HepG2 (cell line): ENCODE measurements around the gene EIF4E. TPM values are rescaled to one million over a fixed set of nuclear protein-coding genes. Genes with fewer than 3 reads are reported as not detected.

Experiments used
- ADNP ChIP-seq: sonication (generic); formaldehyde crosslinking; IDR thresholded peaks from 2 replicates; pipeline ENCODE4 v1.4.0; 2020; ENCODE audit warnings: missing genetic modification reagents
- BATF2 ChIP-seq: sonication (generic); formaldehyde crosslinking; IDR thresholded peaks from 2 replicates; pipeline ENCODE4 v1.8.0; 2022; ENCODE audit warnings: mild to moderate bottlenecking, missing genetic modification reagents, moderate library complexity
- CREM ChIP-seq, 2 experiments: sonication (generic) in 1 of 2; formaldehyde crosslinking in 1 of 2; IDR thresholded peaks; 2 replicates each; pipeline versions ENCODE4 v1.4.0 to v1.6.1; 2016 to 2020; ENCODE audit warnings: antibody characterized with exemption in 1 of 2, mild to moderate bottlenecking in 1 of 2, missing genetic modification reagents in 1 of 2
- ELF3 ChIP-seq: IDR thresholded peaks from 2 replicates; pipeline ENCODE4 v1.6.1; 2016; ENCODE audit warnings: missing genetic modification reagents, missing compliant biosample characterization
- FOXA1 ChIP-seq, 2 experiments: fragments of 450-650 bp in 1 of 2; sonication (generic) in 1 of 2; formaldehyde crosslinking in 1 of 2; IDR thresholded peaks; 2 replicates each; pipeline versions ENCODE4 v1.4.0 to v1.6.1; 2016 to 2020; ENCODE audit warnings: missing genetic modification reagents in 1 of 2
- FOXA3 ChIP-seq: IDR thresholded peaks from 2 replicates; pipeline ENCODE4 v1.6.1; 2016; ENCODE audit warnings: missing genetic modification reagents, missing compliant biosample characterization
- GABPA ChIP-seq, 2 experiments: IDR thresholded peaks; 2 replicates each; pipeline ENCODE4 v1.6.1; 2011 to 2016; ENCODE audit warnings: low read depth in 2 of 2, low read length in 1 of 2, missing biosample characterization in 1 of 2, missing genetic modification characterization in 1 of 2
- GATAD1 ChIP-seq: IDR thresholded peaks from 2 replicates; pipeline ENCODE4 v1.6.1; 2016; ENCODE audit warnings: missing genetic modification reagents, missing compliant biosample characterization
- GPN1 ChIP-seq: sonication (generic); formaldehyde crosslinking; IDR thresholded peaks from 2 replicates; pipeline ENCODE4 v1.5.1; 2020; ENCODE audit warnings: missing genetic modification reagents, borderline replicate concordance
- HES4 ChIP-seq: sonication (generic); formaldehyde crosslinking; IDR thresholded peaks from 2 replicates; pipeline ENCODE4 v1.9.0; 2021; ENCODE audit warnings: mild to moderate bottlenecking, missing genetic modification reagents, borderline replicate concordance
- HOXA3 ChIP-seq: sonication (generic); formaldehyde crosslinking; IDR thresholded peaks from 2 replicates; pipeline ENCODE4 v1.5.0; 2020; ENCODE audit warnings: missing genetic modification reagents
- IRF2 ChIP-seq: IDR thresholded peaks from 2 replicates; pipeline ENCODE4 v1.6.1; 2018; ENCODE audit warnings: missing genetic modification reagents, missing compliant biosample characterization
- KLF6 ChIP-seq: IDR thresholded peaks from 2 replicates; pipeline ENCODE4 v1.8.0; 2016; ENCODE audit warnings: missing biosample characterization, missing genetic modification reagents
- PATZ1 ChIP-seq: sonication (generic); formaldehyde crosslinking; IDR thresholded peaks from 2 replicates; pipeline ENCODE4 v1.4.0; 2020; ENCODE audit warnings: missing genetic modification reagents
- RXRA ChIP-seq: sonication (generic); formaldehyde crosslinking; IDR thresholded peaks from 2 replicates; pipeline ENCODE4 v1.5.1; 2020; ENCODE audit warnings: missing genetic modification reagents
- SMARCC2 ChIP-seq: fragments of 450-650 bp; IDR thresholded peaks from 2 replicates; pipeline ENCODE4 v1.6.1; 2017; ENCODE audit warnings: antibody characterized with exemption, mild to moderate bottlenecking
- SOX6 ChIP-seq, 2 experiments: fragments of 450-650 bp in 1 of 2; sonication (generic) in 1 of 2; formaldehyde crosslinking in 1 of 2; IDR thresholded peaks; 2 replicates each; pipeline versions ENCODE4 v1.4.0 to v1.6.1; 2017 to 2020; ENCODE audit warnings: antibody characterized with exemption in 1 of 2, mild to moderate bottlenecking in 1 of 2, missing genetic modification reagents in 1 of 2
- SP5 ChIP-seq: IDR thresholded peaks from 2 replicates; pipeline ENCODE4 v1.6.1; 2016; ENCODE audit warnings: low read depth, borderline replicate concordance
- SPEN ChIP-seq: sonication (generic); formaldehyde crosslinking; IDR thresholded peaks from 2 replicates; pipeline ENCODE4 v1.5.1; 2020; ENCODE audit warnings: low read depth, mild to moderate bottlenecking, missing genetic modification reagents
- TFDP2 ChIP-seq: sonication (generic); formaldehyde crosslinking; IDR thresholded peaks from 2 replicates; pipeline ENCODE4 v1.4.0; 2020; ENCODE audit warnings: missing genetic modification reagents
- YY1 ChIP-seq: IDR thresholded peaks from 2 replicates; pipeline ENCODE4 v1.6.1; 2011; ENCODE audit warnings: low read length, low read depth, moderate library complexity, mild to moderate bottlenecking; ENCODE audit not compliant: insufficient read depth, insufficient replicate concordance
- ZMYM2 ChIP-seq: sonication (generic); formaldehyde crosslinking; IDR thresholded peaks from 2 replicates; pipeline ENCODE4 v1.8.0; 2022; ENCODE audit warnings: mild to moderate bottlenecking, missing genetic modification reagents
- ZNF746 ChIP-seq: sonication (generic); formaldehyde crosslinking; IDR thresholded peaks from 2 replicates; pipeline ENCODE4 v1.8.0; 2022; ENCODE audit warnings: mild to moderate bottlenecking, missing genetic modification reagents
- ZNF782 ChIP-seq: sonication (generic); formaldehyde crosslinking; IDR thresholded peaks from 2 replicates; pipeline ENCODE4 v1.4.0; 2020; ENCODE audit warnings: missing genetic modification reagents, mild to moderate bottlenecking, borderline replicate concordance
- polyA plus RNA-seq, 8 experiments: library from polyadenylated mRNA; depleted of rRNA in 3 of 8; stranded (reverse) in 7 of 8; unstranded in 1 of 8; fragments of >200 nt; fragmentation: Illumina TruSeq in 4 of 8; extraction: Trizol in 4 of 8; gene quantifications; 2 replicates each; pipeline versions ENCODE4 v1.2.1 to v1.2.3, GENCODE V29; 2011 to 2016; ENCODE audit warnings: low read depth in 4 of 8, missing spikeins in 1 of 8, mixed read lengths in 1 of 8; ENCODE audit not compliant: insufficient read depth in 1 of 8
- total RNA-seq, 5 experiments: library from RNA; depleted of rRNA; stranded (reverse); fragments of >200 nt; fragmentation: Illumina TruSeq; extraction: Trizol; gene quantifications; 2 replicates each; pipeline ENCODE4 v1.2.3, GENCODE V29; 2016; ENCODE audit warnings: low read depth in 1 of 5
- TF ChIP-seq, protein P1 (sequence below): sonication (generic); formaldehyde crosslinking; IDR thresholded peaks from 2 replicates; pipeline ENCODE4 v1.4.0; 2020; ENCODE audit warnings: missing genetic modification reagents

The EIF4E gene
- total and polyA plus RNA-seq, 2 of the 13 experiments (the other 11 are each of a cell fraction or from before 2014, with no cell fraction given) = 50.8 to 194 TPM

DNA sequence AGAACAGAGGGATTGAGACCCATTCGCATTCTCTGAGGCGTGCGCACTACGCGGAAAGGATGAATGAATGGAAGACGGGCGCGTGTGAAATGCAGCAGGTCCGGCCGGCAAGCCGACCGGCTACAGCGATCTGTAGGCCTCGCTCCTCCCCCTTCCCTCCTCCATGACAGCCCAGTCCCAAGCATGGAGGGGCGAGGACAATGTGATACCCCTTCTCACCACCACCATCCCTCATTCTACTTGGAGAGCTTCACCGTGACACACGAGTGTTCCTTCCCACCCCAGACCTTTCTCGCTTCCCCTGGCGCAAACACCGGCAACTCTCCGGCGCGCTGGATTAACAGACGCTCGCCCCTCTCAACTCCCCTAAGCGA lies 815 bp downstream of the EIF4E start (continued):
- 0 out of 2 replicates have a peak, but pooled peaks have one; percentile 0 for TF ChIP-seq ZNF782 (CRISPR knock-in tag)
- TF ChIP-seq ZMYM2 = 0 out of 2 replicates have a peak, but pooled peaks have one; percentile 12
- no peak for TF ChIP-seq IRF2 (CRISPR knock-in tag)
- TF ChIP-seq GPN1 (CRISPR knock-in tag) = no peak
- no peak for TF ChIP-seq GABPA (IDR thresholded peaks at IDR 0.05; ENCODE audit: low read depth, low read length)
- TF ChIP-seq GABPA (CRISPR knock-in tag; IDR thresholded peaks at IDR 0.05; ENCODE audit: low read depth) = no peak
- no peak for TF ChIP-seq RXRA (CRISPR knock-in tag)
- no peak for TF ChIP-seq FOXA3
- no peak for TF ChIP-seq KLF6 (CRISPR knock-in tag)
- no peak for TF ChIP-seq FOXA1 (IDR thresholded peaks at IDR 0.05)
- no peak for TF ChIP-seq FOXA1 (CRISPR knock-in tag; IDR thresholded peaks at IDR 0.05)
- peak; percentile 49; the same call in 1 of the 2 replicates for TF ChIP-seq PATZ1 (CRISPR knock-in tag)
- TF ChIP-seq SPEN (CRISPR knock-in tag) = peak; percentile 35; the same call in 1 of the 2 replicates
- no peak for TF ChIP-seq SMARCC2
- TF ChIP-seq BATF2 (CRISPR knock-in tag) = no peak
- no peak for TF ChIP-seq SOX6 (IDR thresholded peaks at IDR 0.05)
- peak; percentile 23; the same call in 1 of the 2 replicates for TF ChIP-seq SOX6 (CRISPR knock-in tag; IDR thresholded peaks at IDR 0.05)
- TF ChIP-seq ELF3 = no peak
- no peak for TF ChIP-seq GATAD1
- no peak for TF ChIP-seq ZNF746 (CRISPR knock-in tag)
- peak; percentile 78 for TF ChIP-seq YY1
- TF ChIP-seq HES4 (CRISPR knock-in tag) = no peak
- TF ChIP-seq, protein P1, sequence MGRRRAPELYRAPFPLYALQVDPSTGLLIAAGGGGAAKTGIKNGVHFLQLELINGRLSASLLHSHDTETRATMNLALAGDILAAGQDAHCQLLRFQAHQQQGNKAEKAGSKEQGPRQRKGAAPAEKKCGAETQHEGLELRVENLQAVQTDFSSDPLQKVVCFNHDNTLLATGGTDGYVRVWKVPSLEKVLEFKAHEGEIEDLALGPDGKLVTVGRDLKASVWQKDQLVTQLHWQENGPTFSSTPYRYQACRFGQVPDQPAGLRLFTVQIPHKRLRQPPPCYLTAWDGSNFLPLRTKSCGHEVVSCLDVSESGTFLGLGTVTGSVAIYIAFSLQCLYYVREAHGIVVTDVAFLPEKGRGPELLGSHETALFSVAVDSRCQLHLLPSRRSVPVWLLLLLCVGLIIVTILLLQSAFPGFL (CRISPR knock-in tag) = no peak
- no peak for TF ChIP-seq CREM (IDR thresholded peaks at IDR 0.05)
- no peak for TF ChIP-seq CREM (CRISPR knock-in tag; IDR thresholded peaks at IDR 0.05)
- TF ChIP-seq HOXA3 (CRISPR knock-in tag) = peak; percentile 42
- peak; percentile 39; the same call in 1 of the 2 replicates for TF ChIP-seq SP5 (CRISPR knock-in tag)
- peak; percentile 25 for TF ChIP-seq TFDP2 (CRISPR knock-in tag)
- no peak for TF ChIP-seq ADNP
